ENCODE data around the gene WDR35. TPM values are rescaled to one million over a fixed set of nuclear protein-coding genes. Genes with fewer than 3 reads are reported as not detected.

Gene WDR35
- total RNA-seq, 1 experiment from 2014 or later: 8.2 TPM

- no peak for TF ChIP-seq CTCF (conservative IDR thresholded peaks at IDR 0.05)
- TF ChIP-seq EZH2 (IDR thresholded peaks at IDR 0.05; ENCODE audit: low read depth): no peak
- Histone ChIP-seq H3K9me3 (ENCODE audit: insufficient read depth, low read depth) (no peaks in the 10 kb centered on the region; the same call in 1 of the 2 replicates), H3K27me3 (ENCODE audit: insufficient read depth, low read depth) (no peaks in the 10 kb centered on the region), H3K4me2 (no peak overlapping the region), H3F3A (ENCODE audit: insufficient read depth, low read depth) (no peaks in the 10 kb centered on the region), H4K20me1 (ENCODE audit: insufficient read depth) (no peaks in the 10 kb centered on the region), H3K36me3 (ENCODE audit: low read depth) (no peaks in the 10 kb centered on the region), H2AFZ (no peak overlapping the region), H3K79me2 (ENCODE audit: low read depth) (no peaks in the 10 kb centered on the region), H3K27ac (no peak overlapping the region), H3K4me1 (replicated peaks; ENCODE audit: insufficient read depth) (no peaks in the 10 kb centered on the region), H3K4me3 (no peak overlapping the region), H3K9me2 (ENCODE audit: insufficient read depth) (no peaks in the 10 kb centered on the region)
- CTCF ChIA-PET: no interaction called here
- no peak for DNase-seq
- no TSS peak for BruUV-seq (replicated peaks)
- POLR2A ChIA-PET (ENCODE audit: unreplicated experiment): no interaction called here
- intact Hi-C loops (cut with micrococcal nuclease; ENCODE audit: unreplicated experiment): no loop called here
Observed at GRCh38 chr2:19883486-19883885, 106.4 kb downstream of the WDR35 start.

GRCh38 chr2:19882286-19882685 is 107.6 kb downstream of the WDR35 start:
- ChIA-PET CTCF (no interaction called here), POLR2A (ENCODE audit: unreplicated experiment) (no interaction called here)
- Histone ChIP-seq H2AFZ (no peak overlapping the region), H3K9me3 (ENCODE audit: insufficient read depth, low read depth) (no peaks in the 10 kb centered on the region; the same call in 1 of the 2 replicates), H3K4me3 (no peak overlapping the region), H3K79me2 (ENCODE audit: low read depth) (no peaks in the 10 kb centered on the region), H3K27me3 (ENCODE audit: insufficient read depth, low read depth) (no peaks in the 10 kb centered on the region), H4K20me1 (ENCODE audit: insufficient read depth) (no peaks in the 10 kb centered on the region), H3K27ac (no peak overlapping the region), H3K9me2 (ENCODE audit: insufficient read depth) (no peaks in the 10 kb centered on the region), H3K4me2 (no peak overlapping the region), H3K4me1 (replicated peaks; ENCODE audit: insufficient read depth) (no peaks in the 10 kb centered on the region), H3F3A (ENCODE audit: insufficient read depth, low read depth) (no peaks in the 10 kb centered on the region), H3K36me3 (ENCODE audit: low read depth) (no peaks in the 10 kb centered on the region)
- no peak for TF ChIP-seq EZH2 (IDR thresholded peaks at IDR 0.05; ENCODE audit: low read depth)
- no peak for TF ChIP-seq CTCF (conservative IDR thresholded peaks at IDR 0.05)
- DNase-seq: no peak
- no TSS peak for BruUV-seq (replicated peaks)
- intact Hi-C loops (cut with micrococcal nuclease; ENCODE audit: unreplicated experiment): no loop called here

GRCh38 chr2:19881908-19882265 is 108.0 kb downstream of the WDR35 start:
- POLR2A ChIA-PET (ENCODE audit: unreplicated experiment): no interaction called here
- intact Hi-C loops (cut with micrococcal nuclease; ENCODE audit: unreplicated experiment): no loop called here

More at GRCh38 chr2:19881908-19882265, 108.0 kb downstream of the WDR35 start:
- H3K4me2 ChIP-seq: no peak overlapping the region
- H3K36me3 ChIP-seq (ENCODE audit: low read depth): no peaks in the 10 kb centered on the region
- no peaks in the 10 kb centered on the region for H3K79me2 ChIP-seq (ENCODE audit: low read depth)
- no peaks in the 10 kb centered on the region; the same call in 1 of the 2 replicates for H3K9me3 ChIP-seq (ENCODE audit: insufficient read depth, low read depth)
- BruUV-seq (replicated peaks): no TSS peak
- no peak for TF ChIP-seq EZH2 (IDR thresholded peaks at IDR 0.05; ENCODE audit: low read depth)
- TF ChIP-seq CTCF (conservative IDR thresholded peaks at IDR 0.05): no peak
- no peaks in the 10 kb centered on the region for H3K4me1 ChIP-seq (replicated peaks; ENCODE audit: insufficient read depth)
- no peak overlapping the region for H3K4me3 ChIP-seq
- H3K27me3 ChIP-seq (ENCODE audit: insufficient read depth, low read depth): no peaks in the 10 kb centered on the region
- no peaks in the 10 kb centered on the region for H4K20me1 ChIP-seq (ENCODE audit: insufficient read depth)
- no peaks in the 10 kb centered on the region for H3K9me2 ChIP-seq (ENCODE audit: insufficient read depth)
- no peak overlapping the region for H2AFZ ChIP-seq
- DNase-seq: no peak
- no peak overlapping the region for H3K27ac ChIP-seq
- CTCF ChIA-PET: no interaction called here
- no peaks in the 10 kb centered on the region for H3F3A ChIP-seq (ENCODE audit: insufficient read depth, low read depth)
